GM13976 (cell line): ENCODE data around the gene DMRTB1.

Source experiments
- DNase-seq: peaks from one replicate; pipeline ENCODE4 v3.0.0; 2012; ENCODE audit warnings: low spot score
- CTCF ChIP-seq: IDR thresholded peaks from 2 replicates; pipeline ENCODE4 v1.5.1; 2012; ENCODE audit warnings: borderline replicate concordance, mild to moderate bottlenecking; ENCODE audit not compliant: insufficient read depth; ENCODE audit errors: extremely low read depth, missing control alignments, control extremely low read depth
- in situ Hi-C: fragments of 300-500 bp; cut with MboI; formaldehyde crosslinking; loops from one replicate; pipeline ENCODE4 v1.12.0; 2022; ENCODE audit warnings: low sequenced_read_pairs, mixed read lengths, inconsistent platforms; ENCODE audit not compliant: unreplicated experiment

The DMRTB1 gene

GRCh38 chr1:53461323-53462044 is 2.3 kb downstream of the DMRTB1 start:
- in situ Hi-C loops = no loop called here
- no peak for DNase-seq
- no peak for TF ChIP-seq CTCF

- no peak for DNase-seq
- in situ Hi-C loops = no loop called here
- TF ChIP-seq CTCF = no peak
Measured at GRCh38 chr1:53462193-53462592, 3.0 kb downstream of the DMRTB1 start.

- no peak for TF ChIP-seq CTCF
- in situ Hi-C loops = no loop called here
- DNase-seq = peak; percentile 16
Measured at GRCh38 chr1:53462769-53463501, 3.7 kb downstream of the DMRTB1 start.

- TF ChIP-seq CTCF = no peak
- in situ Hi-C loops = no loop called here
- no peak for DNase-seq
Measured at GRCh38 chr1:53463961-53464899, 5.0 kb downstream of the DMRTB1 start.

- in situ Hi-C loops = no loop called here
- no peak for DNase-seq
- no peak for TF ChIP-seq CTCF
Measured at GRCh38 chr1:53465023-53465957, 6.1 kb downstream of the DMRTB1 start.

- in situ Hi-C loops = no loop called here
- no peak for TF ChIP-seq CTCF
- no peak for DNase-seq
Measured at GRCh38 chr1:53467391-53467790, 8.2 kb downstream of the DMRTB1 start.
